D721Med (cell line): ENCODE measurements around the gene GRIFIN.

ENCODE experiments used
- DNase-seq: peaks from one replicate; pipeline ENCODE4 v3.0.0; 2011; ENCODE audit warnings: low spot score; ENCODE audit not compliant: insufficient read length
- FAIRE-seq: peaks from 2 replicates; lab custom pipeline; 2011; peaks lifted over from hg19 to GRCh38; lab: Jason Lieb, UNC
- TF ChIP-seq, protein P1 (sequence below): IDR thresholded peaks from 2 replicates; pipeline ENCODE4 v1.5.1; 2012; ENCODE audit warnings: mild to moderate bottlenecking, control low read depth; ENCODE audit not compliant: insufficient read depth; ENCODE audit errors: missing control alignments

Gene GRIFIN

DNA sequence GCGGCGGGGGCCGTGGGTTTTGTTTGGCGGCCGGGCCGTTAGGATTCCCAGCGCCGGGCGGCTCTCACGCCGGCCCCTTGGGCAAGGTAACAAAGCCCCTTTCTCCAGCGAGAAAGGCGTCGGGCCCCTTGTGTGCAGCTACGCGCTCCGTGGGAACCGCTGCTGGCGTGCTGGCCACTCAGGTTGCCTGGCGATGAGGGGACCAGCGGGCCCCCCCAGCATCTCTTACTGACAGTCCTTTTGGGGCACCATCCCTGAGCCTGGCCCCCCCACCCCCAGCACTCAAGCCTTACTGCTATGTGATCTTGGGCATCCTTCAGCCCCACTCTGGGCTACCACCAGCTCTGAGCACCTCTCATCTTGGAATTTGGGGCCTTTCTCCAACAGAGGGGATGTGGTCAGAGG is 45.1 kb upstream of the GRIFIN start:
- TF ChIP-seq, protein P1, sequence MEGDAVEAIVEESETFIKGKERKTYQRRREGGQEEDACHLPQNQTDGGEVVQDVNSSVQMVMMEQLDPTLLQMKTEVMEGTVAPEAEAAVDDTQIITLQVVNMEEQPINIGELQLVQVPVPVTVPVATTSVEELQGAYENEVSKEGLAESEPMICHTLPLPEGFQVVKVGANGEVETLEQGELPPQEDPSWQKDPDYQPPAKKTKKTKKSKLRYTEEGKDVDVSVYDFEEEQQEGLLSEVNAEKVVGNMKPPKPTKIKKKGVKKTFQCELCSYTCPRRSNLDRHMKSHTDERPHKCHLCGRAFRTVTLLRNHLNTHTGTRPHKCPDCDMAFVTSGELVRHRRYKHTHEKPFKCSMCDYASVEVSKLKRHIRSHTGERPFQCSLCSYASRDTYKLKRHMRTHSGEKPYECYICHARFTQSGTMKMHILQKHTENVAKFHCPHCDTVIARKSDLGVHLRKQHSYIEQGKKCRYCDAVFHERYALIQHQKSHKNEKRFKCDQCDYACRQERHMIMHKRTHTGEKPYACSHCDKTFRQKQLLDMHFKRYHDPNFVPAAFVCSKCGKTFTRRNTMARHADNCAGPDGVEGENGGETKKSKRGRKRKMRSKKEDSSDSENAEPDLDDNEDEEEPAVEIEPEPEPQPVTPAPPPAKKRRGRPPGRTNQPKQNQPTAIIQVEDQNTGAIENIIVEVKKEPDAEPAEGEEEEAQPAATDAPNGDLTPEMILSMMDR = no peak
- DNase-seq (no peak), FAIRE-seq (no peak)

DNA sequence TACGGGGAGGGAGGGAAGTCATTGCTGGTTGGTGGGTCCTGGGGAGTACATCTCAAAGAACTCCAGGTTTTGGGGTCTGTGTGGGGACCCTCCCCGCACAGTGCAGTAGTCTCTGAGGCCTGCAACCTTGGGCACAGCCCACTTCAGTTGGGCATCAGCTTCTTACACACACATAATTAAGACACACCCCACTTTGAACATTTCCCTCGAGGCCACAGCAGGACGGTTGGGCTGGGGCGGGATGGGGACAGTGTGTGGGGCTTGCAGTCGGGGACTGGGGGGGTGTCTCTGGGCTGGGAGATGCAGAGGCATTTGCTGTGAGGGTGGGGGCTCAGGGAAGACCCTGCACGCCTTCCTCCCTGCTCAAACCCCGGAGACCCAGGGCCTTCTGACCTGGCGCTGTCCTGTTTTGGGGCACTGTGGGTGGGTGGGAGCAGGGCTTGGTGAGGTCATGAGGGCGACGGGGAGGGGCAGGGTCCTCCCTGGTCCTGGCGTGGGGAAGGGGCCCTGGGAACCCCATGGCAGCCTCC is 44.6 kb upstream of the GRIFIN start:
- DNase-seq = no peak
- FAIRE-seq = no peak
- TF ChIP-seq, protein P1 = no peak

DNA sequence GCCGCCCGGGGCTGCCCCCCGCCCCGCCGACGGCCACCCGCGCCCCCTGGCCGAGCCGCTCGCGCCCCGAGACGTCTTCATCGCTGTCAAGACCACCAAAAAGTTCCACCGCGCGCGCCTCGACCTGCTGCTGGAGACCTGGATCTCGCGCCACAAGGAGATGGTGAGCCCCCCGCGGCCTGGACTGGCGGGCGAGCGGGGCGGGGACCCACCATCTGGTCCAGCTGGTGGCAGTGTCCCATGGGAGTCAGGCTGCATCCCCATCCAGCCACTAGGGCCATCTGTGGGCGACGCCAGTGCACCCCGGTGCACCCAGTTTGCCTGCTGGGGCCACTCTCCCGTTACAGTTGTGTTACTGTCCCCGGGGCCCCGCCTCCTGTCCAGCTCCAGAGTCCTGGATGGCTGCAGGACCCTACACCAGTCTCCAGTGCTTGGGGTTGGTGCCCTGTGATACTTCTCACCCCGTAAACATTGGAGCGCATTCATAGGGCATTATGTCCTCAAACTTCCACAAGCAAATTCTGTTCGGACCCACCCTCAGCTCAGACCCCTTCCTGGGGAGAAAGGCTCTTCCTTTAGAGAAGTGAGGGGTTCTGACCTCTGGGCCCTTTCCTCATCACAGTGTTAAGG is 44.0 kb upstream of the GRIFIN start:
- DNase-seq = peak; percentile 68
- TF ChIP-seq, protein P1 = no peak
- no peak for FAIRE-seq

DNA sequence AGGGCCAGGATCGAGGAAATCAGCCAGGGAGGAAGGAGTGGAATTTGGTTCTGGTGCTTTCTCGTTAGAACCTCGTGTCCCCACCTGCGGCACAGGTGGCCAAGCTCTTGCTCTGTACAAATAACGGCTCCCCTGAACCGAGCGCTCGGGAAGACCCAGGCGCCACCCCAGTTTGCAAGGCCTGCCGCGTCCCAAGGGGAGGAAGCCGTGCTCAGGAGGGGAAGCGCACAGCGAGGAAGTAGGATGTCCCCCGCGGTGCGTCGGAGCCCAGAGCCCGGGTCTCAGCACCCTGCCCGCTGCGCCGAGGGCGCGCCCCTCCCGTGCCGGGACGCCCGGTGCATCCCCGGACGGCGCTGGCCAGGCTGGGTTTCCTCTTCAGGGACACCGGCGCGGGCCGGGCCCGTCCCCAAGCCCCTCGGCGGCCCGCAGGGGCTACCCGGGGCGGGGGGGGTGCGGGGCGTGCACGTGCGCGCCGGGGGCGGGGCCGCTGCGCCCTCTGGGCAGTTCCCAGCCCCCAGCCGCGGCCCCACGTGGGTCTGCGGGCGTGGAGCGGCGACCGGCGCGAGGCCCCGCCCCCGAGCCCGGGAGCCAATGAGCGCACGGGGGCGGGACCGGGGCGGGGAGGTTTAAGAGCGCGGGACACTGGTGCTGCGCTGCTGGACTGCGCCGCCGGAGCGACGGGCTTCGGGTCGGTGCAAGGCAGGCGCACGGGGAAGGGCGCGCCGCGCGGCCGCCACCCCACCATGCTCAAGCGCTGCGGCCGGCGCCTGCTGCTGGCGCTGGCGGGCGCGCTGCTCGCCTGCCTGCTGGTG is 43.1 kb upstream of the GRIFIN start, which contains the start of gene LFNG:
Gene LFNG, plus strand, starts transcription at position 656 of the 812 bp plus-strand sequence. Its CDS starts 88 bp downstream, at position 744.
- FAIRE-seq (no peak), DNase-seq (peak; percentile 99)
- TF ChIP-seq, protein P1 = no peak

DNA sequence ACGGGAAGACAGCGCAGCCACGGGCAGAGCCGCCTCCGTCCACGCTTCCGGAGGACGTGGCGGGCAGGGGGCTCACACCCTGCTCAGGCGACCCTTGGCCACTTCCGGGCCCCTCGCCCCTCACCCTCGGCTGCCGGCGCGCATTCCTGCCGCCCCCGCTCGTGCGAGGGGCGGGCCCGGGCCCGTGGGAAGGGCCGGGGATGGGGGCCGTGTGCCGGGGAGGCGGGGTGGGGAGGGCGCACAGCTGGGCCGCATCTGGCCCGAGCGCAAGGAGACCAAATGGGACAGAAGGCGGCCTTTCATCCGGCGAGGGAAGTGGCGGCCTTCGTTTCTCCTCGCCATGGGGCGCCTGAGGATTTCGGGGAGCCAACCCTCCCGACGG is 42.5 kb upstream of the GRIFIN start:
- FAIRE-seq = no peak
- TF ChIP-seq, protein P1 = no peak
- DNase-seq = no peak

DNA sequence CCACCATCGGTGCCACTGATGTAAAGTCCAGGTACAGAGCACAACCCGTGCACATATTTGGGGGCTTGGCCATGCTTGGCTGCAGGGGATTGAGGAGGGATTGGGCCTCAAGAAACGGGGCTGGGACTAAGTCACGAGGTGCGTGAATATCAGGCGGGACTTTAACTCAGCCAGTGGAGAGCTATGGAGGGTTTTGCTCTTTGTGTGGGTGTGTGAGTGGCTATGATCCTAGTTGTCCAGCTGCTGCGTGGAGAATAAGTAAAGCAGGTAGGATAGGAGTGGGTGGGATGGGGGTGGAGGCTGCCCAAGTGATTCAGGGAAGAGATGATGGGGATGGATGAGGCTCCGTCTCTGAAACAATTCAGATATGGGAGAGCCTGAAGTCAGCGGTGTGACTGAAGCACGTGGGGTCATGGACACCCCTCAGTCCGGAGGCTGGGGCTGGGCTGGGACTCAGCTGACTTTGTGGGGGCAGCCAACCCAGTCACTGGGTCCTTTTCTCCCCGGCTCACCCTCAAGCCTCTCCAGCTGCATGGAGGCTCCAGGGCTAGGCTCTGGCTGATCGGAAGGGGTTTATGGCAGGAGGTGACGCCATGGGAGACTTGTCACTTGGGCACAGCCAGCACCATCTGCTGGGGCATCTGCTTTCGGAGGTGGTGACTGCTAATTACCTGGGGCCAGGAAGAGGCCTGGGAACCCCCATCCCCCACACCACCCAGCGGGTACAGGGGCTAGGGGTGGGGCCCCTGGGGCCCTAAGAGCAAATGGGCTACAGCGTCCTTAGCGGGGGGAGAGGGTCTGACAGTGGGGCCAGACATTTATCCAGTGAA is 41.7 kb upstream of the GRIFIN start:
- DNase-seq (no peak), FAIRE-seq (no peak)
- TF ChIP-seq, protein P1 = no peak
